KG1 (cell line): ENCODE data around the gene GOLGA7B.

ENCODE experiments used
- DNase-seq: peaks from one replicate; lab custom pipeline; 2025; lab: John Stamatoyannopoulos, UW

GOLGA7B gene

GRCh38 chr10:97868134-97868685, 18.6 kb downstream of the GOLGA7B start:
- DNase-seq = no peak

- DNase-seq = peak; percentile 83
These were observed 19.7 kb downstream of the GOLGA7B start for GRCh38 chr10:97869091-97870042.

GRCh38 chr10:97870990-97871389, 21.3 kb downstream of the GOLGA7B start:
- DNase-seq = no peak

- no peak for DNase-seq
These were observed 23.9 kb downstream of the GOLGA7B start for GRCh38 chr10:97873569-97873968.

GRCh38 chr10:97874332-97874731, 24.7 kb downstream of the GOLGA7B start:
- DNase-seq = no peak

GRCh38 chr10:97875391-97875790, 25.7 kb downstream of the GOLGA7B start:
- DNase-seq = no peak

GRCh38 chr10:97876402-97876801, 26.8 kb downstream of the GOLGA7B start:
- no peak for DNase-seq

GRCh38 chr10:97879241-97879640, 29.6 kb downstream of the GOLGA7B start:
- DNase-seq = no peak

GRCh38 chr10:97880109-97880508, 30.5 kb downstream of the GOLGA7B start:
- DNase-seq = no peak

- DNase-seq = no peak
These were observed 32.8 kb downstream of the GOLGA7B start for GRCh38 chr10:97882142-97883091.

GRCh38 chr10:97883092-97883485, 33.4 kb downstream of the GOLGA7B start:
- no peak for DNase-seq

GRCh38 chr10:97886286-97886685, 36.6 kb downstream of the GOLGA7B start:
- DNase-seq = no peak

GRCh38 chr10:97887399-97887798, 37.8 kb downstream of the GOLGA7B start:
- DNase-seq = no peak

- DNase-seq = no peak
These were observed 38.5 kb downstream of the GOLGA7B start for GRCh38 chr10:97888134-97888533.

- DNase-seq = no peak
These were observed 39.1 kb downstream of the GOLGA7B start for GRCh38 chr10:97888641-97889262.

- no peak for DNase-seq
These were observed 40.0 kb downstream of the GOLGA7B start for GRCh38 chr10:97889461-97890265.

- no peak for DNase-seq
These were observed 42.0 kb downstream of the GOLGA7B start for GRCh38 chr10:97891497-97892167.

GRCh38 chr10:97892506-97892905, 42.9 kb downstream of the GOLGA7B start:
- DNase-seq = no peak

- DNase-seq = no peak
These were observed 43.3 kb downstream of the GOLGA7B start for GRCh38 chr10:97892939-97893338.

GRCh38 chr10:97894092-97894491, 44.4 kb downstream of the GOLGA7B start:
- DNase-seq = no peak
